AG04450 (cell line): ENCODE measurements around the gene ZDHHC14. TPM values are rescaled to one million over a fixed set of nuclear protein-coding genes. Genes with fewer than 3 reads are reported as not detected.

Source experiments
- CTCF ChIA-PET: fragments of 300-600, 350-600 bp; formaldehyde crosslinking; extraction: SDS; loops from one replicate; lab custom pipeline; 2022; ENCODE audit warnings: antibody characterized with exemption, inconsistent platforms; lab: Charles Lee
- POLR2A ChIA-PET: fragments of 350-600 bp; formaldehyde crosslinking; extraction: SDS; loops from one replicate; lab custom pipeline; 2021; ENCODE audit warnings: antibody characterized with exemption, inconsistent platforms; lab: Yijun Ruan, JAX
- DNase-seq: peaks from one replicate; pipeline ENCODE4 v3.0.0-alpha.2; 2011; ENCODE audit warnings: low read depth, low spot score
- H3K27ac ChIP-seq: one replicate; pipeline ENCODE4 v1.5.1; 2012; ENCODE audit warnings: low read depth, low read length, control low read depth
- H3K27me3 ChIP-seq: one replicate; pipeline ENCODE4 v1.6.0; 2012; ENCODE audit warnings: low read length; ENCODE audit not compliant: control insufficient read depth, insufficient read depth
- H3K4me3 ChIP-seq: 2 replicates; pipeline ENCODE4 v1.5.1; 2011; ENCODE audit warnings: mild to moderate bottlenecking, low read depth, low read length, control low read depth
- H3K9me3 ChIP-seq: 2 replicates; pipeline ENCODE4 v1.5.1; 2012; ENCODE audit warnings: low read length; ENCODE audit not compliant: control insufficient read depth, insufficient read depth
- polyA plus RNA-seq: library from polyadenylated mRNA; depleted of rRNA; stranded (reverse); fragments of >200 nt; gene quantifications from 2 replicates; pipeline ENCODE4 v1.2.3, GENCODE V29; 2011
- TF ChIP-seq, protein P1 (sequence below): IDR thresholded peaks from 2 replicates; pipeline ENCODE4 v1.5.1; 2011; ENCODE audit warnings: low read depth, low read length, control low read depth, inconsistent platforms

Gene ZDHHC14
- polyA plus RNA-seq, 1 experiment: 2.2 TPM

DNA sequence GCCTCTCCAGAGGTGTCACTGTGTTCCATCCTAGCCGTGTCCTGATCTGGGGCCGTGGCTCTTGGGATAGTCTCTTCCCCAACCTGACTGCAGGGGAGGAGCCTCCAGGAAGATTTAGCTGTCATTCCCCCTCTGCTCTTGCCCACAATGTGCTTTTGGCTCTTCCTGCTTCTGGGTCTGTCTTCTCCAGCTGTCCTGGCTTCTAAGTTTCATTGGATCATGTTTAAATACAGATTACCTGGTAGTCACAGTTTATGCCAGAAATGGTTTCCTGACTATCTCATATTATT is 139.1 kb downstream of the ZDHHC14 start:
- Histone ChIP-seq H3K27me3 (no peaks in the 10 kb centered on the region), H3K27ac (no peak overlapping the region), H3K9me3 (peaks cover 3% of the 10 kb centered on the region; the same call in 1 of the 2 replicates), H3K4me3 (no peak overlapping the region)
- TF ChIP-seq, protein P1, sequence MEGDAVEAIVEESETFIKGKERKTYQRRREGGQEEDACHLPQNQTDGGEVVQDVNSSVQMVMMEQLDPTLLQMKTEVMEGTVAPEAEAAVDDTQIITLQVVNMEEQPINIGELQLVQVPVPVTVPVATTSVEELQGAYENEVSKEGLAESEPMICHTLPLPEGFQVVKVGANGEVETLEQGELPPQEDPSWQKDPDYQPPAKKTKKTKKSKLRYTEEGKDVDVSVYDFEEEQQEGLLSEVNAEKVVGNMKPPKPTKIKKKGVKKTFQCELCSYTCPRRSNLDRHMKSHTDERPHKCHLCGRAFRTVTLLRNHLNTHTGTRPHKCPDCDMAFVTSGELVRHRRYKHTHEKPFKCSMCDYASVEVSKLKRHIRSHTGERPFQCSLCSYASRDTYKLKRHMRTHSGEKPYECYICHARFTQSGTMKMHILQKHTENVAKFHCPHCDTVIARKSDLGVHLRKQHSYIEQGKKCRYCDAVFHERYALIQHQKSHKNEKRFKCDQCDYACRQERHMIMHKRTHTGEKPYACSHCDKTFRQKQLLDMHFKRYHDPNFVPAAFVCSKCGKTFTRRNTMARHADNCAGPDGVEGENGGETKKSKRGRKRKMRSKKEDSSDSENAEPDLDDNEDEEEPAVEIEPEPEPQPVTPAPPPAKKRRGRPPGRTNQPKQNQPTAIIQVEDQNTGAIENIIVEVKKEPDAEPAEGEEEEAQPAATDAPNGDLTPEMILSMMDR: no peak
- CTCF ChIA-PET: no interaction called here
- POLR2A ChIA-PET: no interaction called here
- DNase-seq: no peak

DNA sequence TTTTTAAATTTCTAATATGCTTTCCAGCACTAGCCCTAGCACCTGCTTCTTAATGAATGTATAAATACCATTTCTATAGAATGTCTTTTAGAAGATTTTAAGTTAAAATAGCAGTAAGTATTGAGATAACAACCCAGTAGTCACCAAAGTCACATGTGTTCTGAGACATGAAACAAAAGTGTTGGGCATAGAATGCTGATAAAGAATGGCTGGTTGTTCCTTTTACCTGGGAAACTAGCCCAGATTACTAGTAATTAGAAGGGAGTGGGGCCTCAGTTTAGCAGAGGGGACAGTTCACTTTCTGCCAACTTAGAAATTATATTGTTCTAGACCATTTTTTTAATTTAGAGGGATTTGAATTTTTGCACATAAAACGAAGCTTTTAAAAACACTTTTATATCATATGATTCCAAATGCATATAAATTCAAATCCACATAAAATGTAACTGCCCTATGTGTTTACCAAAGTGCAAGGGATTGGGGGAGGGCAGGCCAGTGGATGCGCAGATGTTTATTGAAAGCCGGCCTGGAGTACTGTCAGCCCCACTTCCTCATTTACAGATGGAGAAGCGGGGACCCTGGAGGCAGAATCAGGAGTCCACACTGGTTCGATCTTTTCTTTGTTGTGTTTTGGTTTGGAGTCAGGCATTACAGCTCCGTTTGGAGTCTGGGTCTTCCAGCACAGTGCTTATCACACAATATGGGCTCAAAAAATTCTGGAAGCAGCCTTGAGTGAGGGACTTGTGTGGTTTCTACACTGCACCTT is 139.8 kb downstream of the ZDHHC14 start:
- CTCF ChIA-PET: interaction anchor here (1.0 kb wide), 1 partner anchor 10 kb away, joined by 4 read pairs; no protein-coding TSS in a partner anchor
- POLR2A ChIA-PET: no interaction called here
- TF ChIP-seq, protein P1: no peak

DNA sequence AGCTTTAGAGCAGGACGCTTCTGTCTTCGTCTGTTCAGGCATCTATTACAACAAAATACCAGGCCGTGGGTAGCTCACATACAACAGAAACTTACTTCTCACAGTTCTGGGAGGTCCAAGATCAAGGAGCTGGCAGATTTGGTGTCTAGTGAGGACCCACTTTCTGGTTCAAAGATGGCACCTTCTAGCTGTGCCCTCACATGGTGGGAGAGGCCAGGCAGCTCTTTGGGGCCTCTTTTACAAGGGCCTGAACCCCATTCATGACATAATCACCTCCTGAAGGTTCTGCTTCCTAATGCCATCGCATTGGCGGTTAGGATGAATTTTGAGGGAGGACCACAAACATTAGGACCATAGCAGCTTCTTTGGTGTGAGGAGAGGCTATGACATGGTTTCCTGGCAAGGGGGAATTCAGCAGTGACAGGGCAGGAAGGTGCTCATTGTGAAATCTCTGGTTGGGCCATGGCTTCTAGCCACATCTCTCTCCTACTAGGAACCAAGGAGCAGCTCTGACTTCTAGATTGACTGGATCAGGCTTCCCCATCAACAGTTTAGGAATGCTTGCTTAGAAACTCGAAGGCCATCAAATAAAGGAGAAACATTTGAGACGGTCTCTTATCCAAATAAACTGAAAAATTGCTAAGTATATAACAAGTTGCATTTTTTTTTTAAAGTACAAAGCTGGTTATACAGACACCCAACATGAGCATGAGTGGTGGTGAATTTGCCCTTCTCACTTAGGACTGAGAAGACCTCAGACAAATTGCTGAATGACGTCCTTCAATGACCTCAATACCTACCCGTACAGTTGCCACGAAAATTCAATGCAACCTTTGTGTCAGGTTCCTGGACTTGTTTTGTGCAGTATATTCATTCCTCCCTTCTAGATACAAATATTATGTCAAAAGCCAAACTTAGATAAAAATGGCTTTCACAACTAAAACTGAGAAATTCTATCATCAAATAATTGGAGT is 140.7 kb downstream of the ZDHHC14 start:
- ChIA-PET POLR2A (no interaction called here), CTCF (interaction anchor here (1.0 kb wide), 1 partner anchor 9 kb away, joined by 4 read pairs; no protein-coding TSS in a partner anchor)
- DNase-seq: no peak
- no peak overlapping the region for H3K27ac ChIP-seq
- H3K27me3 ChIP-seq: no peaks in the 10 kb centered on the region
- TF ChIP-seq, protein P1: no peak
- H3K4me3 ChIP-seq: no peak overlapping the region
- peaks cover 5% of the 10 kb centered on the region; the same call in 1 of the 2 replicates for H3K9me3 ChIP-seq

More for the DNA sequence above, 139.8 kb downstream of the ZDHHC14 start:
- Histone ChIP-seq H3K4me3 (no peak overlapping the region), H3K27me3 (no peaks in the 10 kb centered on the region), H3K9me3 (peaks cover 5% of the 10 kb centered on the region; the same call in 1 of the 2 replicates), H3K27ac (no peak overlapping the region)
- no peak for DNase-seq

DNA sequence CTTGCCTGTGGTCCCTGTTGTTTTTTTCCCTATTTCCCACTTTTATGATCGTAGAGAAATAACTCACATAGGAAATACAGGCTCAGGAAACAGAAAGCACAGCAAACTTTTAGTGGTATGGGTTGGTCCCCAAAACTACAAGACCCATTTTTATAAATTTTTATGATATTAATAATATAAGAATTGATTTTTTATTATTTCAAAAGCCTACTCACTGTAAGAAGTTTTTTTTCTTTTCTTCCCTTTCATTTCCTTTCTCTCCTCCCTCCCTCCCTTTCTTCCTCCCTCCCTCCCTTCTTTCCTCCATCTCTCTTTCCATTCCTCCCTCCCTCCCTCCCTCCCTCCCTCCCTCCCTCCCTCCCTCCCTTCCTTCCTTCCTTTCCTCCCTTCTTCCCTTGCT is 141.5 kb downstream of the ZDHHC14 start:
- TF ChIP-seq, protein P1: no peak
- Histone ChIP-seq H3K27ac (no peak overlapping the region), H3K27me3 (no peaks in the 10 kb centered on the region), H3K9me3 (peaks cover 5% of the 10 kb centered on the region; the same call in 1 of the 2 replicates), H3K4me3 (no peak overlapping the region)
- ChIA-PET POLR2A (no interaction called here), CTCF (no interaction called here)
- no peak for DNase-seq

DNA sequence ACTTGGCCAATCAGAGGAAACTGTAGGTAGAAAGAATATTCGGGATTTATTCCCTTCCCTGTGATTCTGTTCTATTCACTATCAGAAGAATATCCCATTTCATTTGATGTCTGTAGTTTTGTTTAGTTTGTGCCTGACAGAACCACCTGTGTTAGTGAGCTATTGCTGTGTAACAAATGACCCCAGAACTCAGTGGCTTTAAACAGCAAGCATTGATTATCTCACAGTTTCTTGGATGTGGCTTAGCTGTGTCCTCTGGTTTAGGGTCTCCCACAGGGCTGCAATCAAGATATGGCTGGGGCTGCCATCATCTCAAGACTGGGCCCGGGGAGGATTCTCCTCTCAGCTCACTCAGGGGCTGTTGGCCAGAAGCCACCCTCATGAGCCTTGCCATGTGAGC is 143.7 kb downstream of the ZDHHC14 start:
- ChIA-PET POLR2A (no interaction called here), CTCF (no interaction called here)
- Histone ChIP-seq H3K4me3 (no peak overlapping the region), H3K9me3 (0 out of 2 replicates have a peak, but pooled peaks cover 5% of the 10 kb centered on the region), H3K27me3 (no peaks in the 10 kb centered on the region), H3K27ac (no peak overlapping the region)
- no peak for DNase-seq
- TF ChIP-seq, protein P1: no peak
